Left lobe of liver (tissue), 2 donors: ENCODE data around the gene ADTRP. TPM values are rescaled to one million over a fixed set of nuclear protein-coding genes. Genes with fewer than 3 reads are reported as not detected.

Source experiments
- ATAC-seq: fragments of 200-7000 bp; cut with Tn5 transposase; one replicate; pipeline ENCODE4 v1.9.1; 2020; ENCODE audit warnings: mild to moderate bottlenecking, moderate library complexity
- DNase-seq: peaks from one replicate; pipeline ENCODE4 v3.0.0-alpha.2; 2020; ENCODE audit warnings: low spot score
- total RNA-seq: library from RNA; stranded (reverse); gene quantifications from one replicate; pipeline ENCODE4 v1.2.1, GENCODE V29; 2021
- donor health status: DM: no; HTN: no; CAD: no; lungs with moderate emphysema.
- donor health status: DM: no; HTN: yes; CAD: no.

ADTRP gene
- total RNA-seq, 1 donor from 2014 or later = 0.25 TPM

DNA sequence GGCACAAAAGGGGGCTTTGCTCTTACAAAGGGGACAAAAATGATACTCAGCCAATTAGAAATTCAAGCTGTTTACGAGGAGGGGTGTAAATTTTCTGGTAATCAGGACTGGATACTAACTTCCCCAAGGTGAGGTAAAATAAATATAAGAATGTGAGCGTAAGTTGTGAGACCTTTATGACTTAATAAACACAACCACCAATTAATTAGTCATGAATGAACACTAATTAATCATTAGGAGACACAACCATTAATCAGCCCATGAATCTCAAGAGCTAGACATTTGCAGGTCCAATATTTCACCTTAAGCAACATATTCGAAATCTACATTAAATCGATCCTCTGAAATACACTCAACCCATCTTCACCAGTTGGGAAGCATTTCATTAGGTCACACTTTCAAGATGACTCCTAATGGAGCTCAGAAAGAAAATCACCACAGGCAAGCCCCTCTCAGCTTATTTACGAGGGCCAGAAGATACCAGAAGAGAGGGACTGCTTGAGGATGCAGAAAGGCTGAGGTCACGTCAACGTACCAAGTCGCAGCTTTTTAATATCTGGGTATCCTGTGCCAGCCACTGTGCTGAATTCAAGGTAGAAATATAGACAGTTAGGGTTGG is 2.7 kb downstream of the ADTRP start:
- ATAC-seq = no peak
- no peak for DNase-seq

DNA sequence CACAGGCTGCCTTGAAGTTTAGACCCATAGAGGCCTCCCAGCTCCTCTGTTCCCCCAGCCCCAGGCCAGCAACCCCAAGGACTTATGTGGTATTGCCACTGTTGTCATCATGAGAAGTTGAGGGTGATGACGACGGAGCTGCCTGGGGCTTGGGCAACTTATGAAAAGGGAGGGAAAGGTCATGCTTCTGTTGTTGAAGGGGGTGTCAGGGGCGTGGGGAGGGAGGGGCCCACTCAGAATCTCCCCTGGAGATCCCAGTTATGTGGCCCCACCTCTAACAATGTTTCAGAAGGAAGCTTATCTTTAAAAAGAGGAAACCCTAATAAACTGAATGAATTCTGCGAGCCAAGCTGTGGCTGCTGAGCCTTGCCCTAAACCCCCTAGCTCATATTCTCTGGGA is 4.2 kb downstream of the ADTRP start:
- no peak for ATAC-seq
- no peak for DNase-seq

DNA sequence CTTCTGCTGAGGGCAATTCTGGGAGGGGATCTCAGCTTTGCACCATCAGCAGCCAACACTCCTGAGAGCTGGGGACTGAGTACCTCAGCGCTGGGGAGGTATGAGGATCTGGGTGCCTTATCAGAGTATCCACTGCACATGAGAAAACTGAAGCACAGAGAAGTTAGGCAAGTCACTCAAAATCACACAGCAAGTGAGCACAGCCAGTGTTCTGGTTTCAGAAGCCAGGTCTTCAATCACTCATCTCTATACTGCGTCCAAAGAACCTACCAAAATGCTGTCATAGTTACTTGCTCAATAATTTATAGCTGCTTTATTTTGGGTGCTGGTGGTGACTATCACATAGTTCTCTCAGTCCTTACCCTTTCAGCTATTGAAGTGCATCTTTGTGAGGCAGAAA is 5.0 kb downstream of the ADTRP start:
- ATAC-seq (no peak), DNase-seq (no peak)

DNA sequence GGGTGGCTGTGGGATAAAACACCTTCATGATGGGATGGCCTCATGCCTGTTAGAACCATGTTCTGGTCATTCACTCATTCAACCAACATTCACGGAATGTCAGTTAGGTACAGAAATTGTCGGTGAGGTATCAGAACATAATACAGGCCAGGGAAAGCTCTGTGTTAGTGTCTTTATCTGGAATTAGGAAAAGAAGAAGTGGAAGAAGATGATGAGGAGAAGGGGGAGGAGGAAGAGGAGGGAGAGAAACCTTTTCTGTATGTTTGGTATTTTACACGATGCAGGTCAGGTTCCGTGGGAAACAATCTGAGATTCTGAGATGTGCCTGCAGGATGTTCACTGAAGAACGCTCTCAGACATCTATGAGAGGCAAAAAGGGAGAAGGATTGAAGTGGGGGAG is 5.6 kb downstream of the ADTRP start:
- ATAC-seq (no peak), DNase-seq (no peak)

DNA sequence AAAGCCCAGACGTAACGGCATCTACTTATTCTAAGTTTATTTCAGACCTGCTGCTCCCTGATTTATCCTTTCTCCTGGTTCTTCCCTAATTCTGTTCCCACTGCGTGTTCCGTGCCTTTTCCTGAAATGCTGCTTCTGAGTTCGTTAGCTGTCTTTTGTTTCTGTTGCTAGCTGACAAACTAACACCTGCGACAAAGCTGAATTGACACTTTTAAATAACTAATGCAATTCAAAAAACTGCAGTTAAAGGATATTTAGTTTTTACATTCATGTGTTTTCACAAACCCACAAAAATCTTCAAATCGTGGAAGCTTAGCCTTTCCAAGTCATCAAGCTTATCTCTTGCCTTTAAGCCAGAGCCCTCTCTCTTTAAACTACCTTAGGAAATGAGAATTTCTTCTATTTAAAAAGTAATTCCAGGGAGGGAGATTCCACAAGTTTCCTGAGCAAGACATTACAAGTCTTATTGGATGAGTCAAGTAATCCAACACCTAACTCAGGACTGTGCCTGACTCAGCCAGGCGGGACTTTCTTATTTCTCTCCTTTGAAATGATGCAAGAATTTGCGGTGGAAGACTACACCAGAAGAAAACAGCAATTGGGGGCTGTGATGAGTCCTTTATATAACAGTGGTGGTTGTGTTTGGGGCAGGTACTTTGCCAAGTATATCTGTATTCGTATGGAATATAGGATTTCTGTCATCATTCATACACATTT is 6.3 kb downstream of the ADTRP start:
- DNase-seq (no peak), ATAC-seq (no peak)

DNA sequence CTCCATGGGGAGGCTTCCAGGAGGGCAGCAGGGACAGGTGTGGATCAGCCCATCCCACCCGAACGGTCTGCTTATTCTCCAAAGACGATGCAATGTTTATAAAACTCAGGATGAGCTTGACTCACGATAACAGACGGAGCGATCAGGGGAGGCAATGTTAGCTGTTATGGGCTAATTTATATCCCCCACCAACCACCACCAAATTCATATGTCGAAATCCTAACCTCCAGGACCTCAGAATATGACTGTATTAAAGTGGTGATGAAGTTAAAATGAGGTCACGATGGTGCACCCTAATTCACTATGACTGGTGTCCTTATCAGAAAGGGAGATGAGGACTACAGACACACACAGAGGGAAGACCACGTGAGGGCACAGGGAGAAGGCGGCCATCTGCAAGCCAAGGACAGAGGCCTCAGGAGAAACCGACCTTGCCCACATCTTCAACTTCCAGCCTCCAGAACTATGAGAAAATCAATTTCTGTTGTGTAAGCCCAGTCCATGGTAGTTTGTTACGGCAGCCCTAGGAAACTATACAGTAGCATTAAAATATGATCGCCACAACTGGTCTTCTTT is 7.0 kb downstream of the ADTRP start:
- no peak for DNase-seq
- no peak for ATAC-seq

DNA sequence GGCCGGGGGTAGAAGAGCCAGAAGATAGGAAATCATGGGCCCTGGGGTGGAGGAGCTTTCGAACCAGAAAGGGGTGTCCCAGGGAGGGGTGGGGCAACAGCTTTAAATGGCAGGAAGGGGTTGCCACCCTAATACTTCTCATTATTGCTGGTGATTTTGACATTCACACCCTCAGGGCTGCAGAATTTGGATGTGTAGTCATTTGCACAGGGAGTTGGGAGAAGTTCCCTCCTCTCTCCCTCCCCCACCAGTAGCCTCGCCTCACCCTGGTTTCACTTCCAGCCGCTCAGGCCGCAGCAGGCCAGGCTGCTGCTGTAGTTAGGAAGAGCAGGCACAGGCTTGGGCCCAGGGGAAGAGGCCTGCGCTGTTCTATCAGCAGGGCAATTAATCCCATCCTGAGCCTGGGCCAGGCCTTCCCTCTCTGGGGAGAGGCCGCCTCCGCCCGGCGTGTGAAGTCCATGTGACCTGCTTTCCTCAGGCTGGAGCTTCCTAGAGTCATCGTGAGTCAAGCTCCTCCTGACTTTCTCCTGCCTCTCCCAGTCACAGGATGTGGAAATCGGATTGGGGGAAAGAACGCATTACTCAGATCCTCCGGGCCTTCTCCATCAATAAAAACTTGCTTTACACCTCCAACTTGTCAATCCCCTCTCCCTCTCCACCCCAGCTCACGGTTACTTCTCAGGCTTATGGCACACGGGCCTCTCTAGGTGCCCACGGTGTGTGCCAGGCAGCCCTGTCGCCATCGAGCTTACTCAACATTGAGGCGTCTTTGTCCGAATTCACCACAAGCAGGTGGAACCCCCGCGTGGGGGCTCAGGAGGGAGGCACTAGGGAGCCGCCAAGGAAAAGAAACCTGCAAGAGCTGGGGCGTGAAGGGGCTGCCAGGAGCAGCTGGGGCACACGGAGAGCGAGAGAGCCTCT is 7.8 kb downstream of the ADTRP start:
- ATAC-seq (peak; percentile 88), DNase-seq (peak; percentile 56)

DNA sequence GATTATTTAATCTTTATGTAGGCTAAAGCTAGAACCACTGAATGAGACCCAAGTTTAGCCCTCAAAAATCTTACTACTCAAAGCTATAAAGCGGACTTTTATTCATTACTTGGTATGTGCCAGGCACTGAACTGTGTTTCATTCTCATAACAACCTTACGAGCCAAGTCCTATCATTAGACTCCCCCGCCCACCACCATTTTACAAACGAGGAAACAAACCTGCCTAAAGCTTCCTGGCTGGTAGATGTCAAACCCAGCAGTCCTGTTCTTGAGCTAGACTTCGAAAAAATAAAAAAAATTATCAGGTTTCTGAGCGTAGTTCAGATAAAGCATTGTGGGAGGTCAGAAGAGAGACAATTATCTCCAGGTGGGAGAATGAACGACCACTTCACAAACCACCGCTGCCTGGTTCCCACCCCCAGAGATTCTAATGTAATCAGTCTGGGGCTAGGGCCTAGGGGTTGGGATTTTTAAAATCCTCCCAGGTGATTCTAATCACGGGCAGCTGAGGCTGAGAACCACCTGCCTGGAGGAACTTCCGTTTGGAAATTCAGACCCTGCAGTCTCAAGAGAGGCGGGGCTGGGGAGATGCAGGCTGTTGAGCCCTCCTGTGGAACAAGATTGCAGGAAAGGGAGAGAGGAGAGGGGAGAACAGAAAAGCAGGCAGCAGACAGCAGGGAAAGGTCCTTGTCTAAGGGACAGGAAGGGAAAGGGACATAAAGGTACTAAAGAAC is 8.6 kb downstream of the ADTRP start:
- ATAC-seq = no peak
- no peak for DNase-seq

DNA sequence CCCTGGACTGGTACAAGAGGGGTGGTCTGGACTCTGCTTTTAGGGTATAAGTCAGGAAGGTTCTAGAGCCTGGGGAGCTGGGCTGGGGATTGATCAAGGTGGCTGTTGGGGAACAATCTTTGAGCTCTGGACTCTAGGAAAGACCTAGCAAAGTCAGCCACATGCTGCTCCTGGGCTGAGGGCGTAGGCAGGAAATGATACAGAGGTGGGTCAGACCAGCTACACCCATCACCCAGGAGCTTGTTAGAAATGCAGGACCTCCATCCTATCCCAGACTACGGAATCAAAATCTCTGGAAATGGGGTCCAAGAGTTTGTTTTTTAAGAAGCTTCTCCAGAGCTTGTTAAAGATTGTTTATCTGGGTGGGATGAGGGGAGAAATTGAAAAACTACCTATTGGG is 9.4 kb downstream of the ADTRP start:
- no peak for ATAC-seq

DNA sequence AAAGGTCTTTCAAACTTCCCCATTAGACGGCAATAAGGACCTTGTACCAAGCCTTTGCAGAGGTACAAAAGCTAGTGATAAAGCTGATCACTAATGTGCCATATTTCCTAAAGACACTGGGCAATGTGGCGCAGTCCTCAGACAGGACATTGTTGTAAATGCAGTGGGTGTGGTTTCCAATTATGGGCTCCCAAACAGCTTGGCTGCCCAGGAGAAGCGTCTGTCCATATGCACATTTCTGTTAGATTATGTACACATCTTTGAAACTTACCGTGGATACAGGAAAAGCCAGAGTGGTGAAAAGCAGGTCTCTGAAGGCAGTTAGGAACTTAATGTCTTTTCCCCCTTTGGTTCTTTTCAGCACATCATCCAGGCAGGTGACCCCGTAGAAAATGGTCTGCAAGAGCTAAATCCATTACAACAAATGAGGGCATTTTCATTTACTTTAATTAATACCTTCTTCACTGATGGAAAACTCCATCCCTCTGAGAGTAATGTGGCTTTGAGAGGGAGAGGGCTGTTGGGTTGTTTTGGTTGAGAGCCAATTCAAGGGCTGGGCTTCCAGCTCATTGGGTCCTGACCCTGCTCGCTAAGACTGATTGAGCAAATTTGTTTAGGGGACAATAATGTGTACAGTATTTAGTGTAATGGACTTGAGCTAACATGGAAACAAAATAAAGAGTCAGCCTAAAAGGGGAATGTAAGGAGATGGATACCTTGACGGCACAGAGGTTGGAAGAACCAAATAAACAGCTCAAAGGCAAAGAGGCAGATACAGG is 10.4 kb downstream of the ADTRP start:
- no peak for ATAC-seq
- DNase-seq = no peak

More for the DNA sequence above, 9.4 kb downstream of the ADTRP start:
- no peak for DNase-seq

DNA sequence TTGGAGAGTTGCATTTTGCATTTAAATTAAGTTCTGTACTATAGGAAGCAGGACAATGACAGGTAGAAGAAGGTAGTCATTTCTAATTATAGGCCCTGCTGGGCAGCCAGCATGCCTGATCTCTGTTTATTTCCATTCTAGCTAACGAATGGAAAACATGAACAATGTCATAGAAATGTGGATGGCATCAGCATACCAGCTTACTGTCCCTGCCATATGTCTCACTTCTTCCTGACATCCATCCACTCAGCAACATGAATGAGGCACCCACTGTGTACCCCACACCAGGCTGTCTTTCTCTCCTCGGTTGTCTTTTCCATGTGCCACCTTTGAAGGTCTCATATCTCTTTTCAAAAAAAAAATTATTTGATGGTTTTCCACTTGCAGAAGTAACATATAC is 11.1 kb downstream of the ADTRP start:
- ATAC-seq (no peak), DNase-seq (no peak)

DNA sequence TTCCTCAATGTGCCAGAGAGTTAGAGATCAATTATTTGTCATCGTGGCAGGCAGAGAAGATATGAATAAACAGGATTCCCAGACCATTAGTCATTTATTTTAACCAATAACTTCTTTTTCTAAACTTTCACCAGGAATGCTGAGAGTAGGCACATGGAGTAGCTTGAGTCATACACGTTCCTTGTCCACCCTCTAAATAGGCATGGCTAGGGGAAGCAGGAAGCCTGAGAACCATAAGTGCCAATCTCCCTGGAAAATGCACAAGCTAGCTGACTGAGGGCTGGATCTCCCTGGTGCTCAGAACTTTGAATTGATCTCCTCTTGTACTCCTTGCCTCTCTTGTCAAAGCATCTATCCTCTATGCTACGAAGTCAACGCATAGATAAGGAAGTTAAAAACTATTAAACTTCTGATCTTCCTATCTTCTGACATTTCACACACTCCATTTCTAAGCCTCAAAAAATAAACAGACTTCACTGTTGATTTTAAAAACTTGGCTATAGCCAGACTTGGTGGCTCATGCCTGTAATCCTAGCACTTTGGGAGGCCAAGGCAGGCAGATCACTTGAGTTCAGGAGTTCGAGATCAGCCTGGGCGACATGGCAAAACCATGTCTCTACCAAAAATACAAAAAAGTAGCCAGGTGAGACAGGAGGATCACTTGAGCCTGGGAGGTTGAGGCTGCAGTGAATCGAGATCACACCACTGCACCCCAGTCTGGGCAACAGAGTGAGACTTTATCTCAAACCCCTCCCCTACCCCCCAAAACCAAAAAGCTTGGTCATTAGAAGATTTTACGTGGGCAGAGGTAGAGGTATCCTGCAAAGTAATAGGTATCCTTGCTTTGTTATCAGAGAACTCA is 11.8 kb downstream of the ADTRP start:
- no peak for DNase-seq
- ATAC-seq = no peak

DNA sequence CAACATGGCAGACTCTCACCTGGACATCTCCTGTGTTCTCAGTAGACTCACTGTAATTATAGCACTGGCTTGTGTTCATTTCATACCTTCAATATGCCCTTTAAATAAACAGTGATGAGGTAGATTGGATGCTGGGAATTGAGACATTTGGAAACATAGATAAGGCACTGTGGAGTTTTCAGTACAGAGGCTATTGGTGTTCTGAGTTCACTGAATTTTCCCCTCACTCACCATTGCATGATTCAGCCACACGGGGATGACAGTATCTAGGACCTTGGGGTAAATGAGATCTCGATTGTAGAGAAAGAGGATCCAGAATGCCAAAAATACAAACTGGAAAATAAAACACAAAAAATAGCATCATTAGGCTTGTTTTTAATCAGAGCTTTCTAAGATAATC is 12.6 kb downstream of the ADTRP start:
- DNase-seq = no peak
- no peak for ATAC-seq

DNA sequence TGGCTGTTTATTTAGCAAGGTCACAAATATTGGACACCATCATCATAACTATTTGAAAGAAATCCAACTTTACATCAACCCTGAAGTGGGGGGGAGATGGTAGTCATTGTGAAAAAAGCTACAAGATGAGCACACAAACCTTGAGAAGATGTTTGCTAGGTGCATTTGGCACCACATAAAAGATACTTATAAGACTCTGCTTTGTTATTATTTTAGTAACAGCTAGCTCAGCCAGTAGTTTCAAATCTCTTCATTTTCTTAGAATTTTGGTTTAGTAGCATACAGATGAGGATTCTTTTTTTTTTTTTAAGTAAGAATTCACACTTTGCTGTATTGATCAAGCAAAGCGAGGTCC is 14.4 kb downstream of the ADTRP start:
- DNase-seq = no peak
- no peak for ATAC-seq

DNA sequence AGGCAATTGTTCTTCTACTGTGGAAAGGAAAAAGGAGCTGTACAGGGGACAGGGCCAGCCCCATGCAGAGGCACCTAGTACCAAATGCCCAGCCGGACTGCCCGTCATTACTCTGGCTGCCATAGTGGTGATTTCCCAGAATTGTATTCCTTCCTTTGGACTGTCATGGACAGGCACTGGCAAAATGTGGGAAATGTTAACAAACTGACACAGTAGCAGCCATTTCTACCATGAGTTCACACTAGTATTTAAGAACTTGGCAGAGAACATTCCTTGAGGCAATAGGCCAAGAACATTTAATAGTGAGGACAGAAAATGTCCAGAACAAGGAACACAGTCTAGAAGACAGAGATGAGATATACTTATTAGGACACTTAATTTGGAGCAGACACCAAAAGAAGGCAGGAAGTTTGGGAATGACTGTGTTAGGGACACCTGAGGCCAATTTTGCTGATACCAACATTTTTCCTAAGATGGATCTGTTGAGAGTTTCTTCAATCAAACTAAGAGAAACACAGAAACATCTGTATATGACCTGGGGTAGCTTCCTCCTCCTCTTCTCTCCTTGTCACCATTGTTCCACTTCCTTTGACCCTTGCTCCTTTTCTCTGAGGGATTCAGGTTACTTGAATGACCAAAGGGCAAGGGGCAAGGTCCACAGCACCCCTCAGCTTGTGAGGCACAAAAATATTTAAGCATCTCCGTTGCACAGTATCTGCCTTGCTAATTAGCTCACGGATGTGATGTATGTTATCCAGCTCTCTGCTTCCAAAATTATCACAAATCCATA is 14.9 kb downstream of the ADTRP start:
- DNase-seq (no peak), ATAC-seq (no peak)

DNA sequence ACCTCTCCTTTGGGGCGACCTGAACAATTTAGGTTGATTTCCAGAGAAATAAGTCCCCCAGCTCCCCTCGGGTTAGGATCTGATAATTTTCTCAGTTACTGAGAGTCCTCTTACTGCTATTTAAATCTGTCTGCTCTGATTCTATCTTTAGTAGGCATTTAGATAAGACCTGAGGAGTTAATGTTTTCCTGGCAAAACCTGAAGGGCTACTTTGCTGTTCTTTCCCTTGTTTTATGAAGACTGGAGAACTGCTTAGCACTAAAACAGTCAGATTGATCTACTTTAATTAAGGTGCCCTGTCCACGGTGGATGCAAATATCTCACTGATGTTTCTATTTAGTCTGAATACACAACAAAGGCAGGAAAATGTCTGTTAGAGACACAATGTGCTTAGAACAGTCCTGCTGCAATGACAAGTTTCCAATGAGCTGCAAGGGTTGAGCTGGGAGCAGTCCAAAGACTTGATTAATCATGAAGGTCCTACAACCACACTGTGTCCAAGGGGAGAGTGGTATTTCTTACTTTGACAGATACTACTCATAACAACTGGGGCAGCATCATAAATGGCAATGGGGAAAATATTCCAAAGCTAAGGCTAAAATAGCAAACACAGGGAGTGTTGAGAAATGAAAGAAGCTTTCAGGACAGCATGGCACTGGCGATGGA is 15.7 kb downstream of the ADTRP start:
- ATAC-seq (no peak), DNase-seq (no peak)

DNA sequence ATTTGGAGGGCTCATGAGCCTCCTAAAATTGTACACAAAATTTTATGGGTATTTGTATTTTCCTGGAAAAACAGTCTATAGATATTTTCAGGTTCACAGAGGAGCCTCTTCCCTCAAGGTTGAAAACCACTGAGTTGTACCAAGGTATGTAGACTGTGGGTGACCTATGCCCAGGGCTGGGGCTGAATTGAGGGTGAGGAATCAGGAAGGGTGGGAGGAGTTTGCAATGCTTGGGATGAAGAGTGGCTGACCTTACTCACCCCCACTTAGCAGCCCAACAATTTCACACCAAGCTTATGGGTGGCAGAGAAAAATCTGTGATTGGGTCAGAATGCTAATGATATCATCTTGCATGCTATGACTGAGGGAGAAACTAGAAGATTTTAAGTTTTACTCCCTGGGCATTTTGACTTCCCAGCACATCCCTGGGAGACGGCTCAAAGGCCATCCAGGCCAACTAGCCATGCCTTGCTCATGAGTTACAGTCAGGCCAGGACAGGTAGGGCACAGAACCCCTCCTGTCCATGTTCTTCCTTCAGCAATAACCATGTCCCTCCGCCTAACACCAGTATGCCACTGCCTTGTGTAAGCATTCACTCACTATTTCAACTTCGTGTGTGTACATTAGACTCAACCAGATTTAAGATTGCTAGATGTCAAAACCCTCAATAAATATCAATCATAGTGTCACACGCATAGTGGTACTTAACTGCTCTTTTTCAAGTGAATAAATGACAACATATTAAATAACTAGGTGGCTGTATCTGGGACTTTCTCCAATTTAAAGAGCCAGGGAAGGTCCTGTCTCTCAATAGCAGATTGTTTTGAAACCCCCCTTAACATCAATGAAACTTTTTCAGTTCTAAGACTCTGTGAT is 16.6 kb downstream of the ADTRP start:
- DNase-seq = no peak
- peak; percentile 21 for ATAC-seq
